Measurements from ENCODE around the gene CHD2.

DNA sequence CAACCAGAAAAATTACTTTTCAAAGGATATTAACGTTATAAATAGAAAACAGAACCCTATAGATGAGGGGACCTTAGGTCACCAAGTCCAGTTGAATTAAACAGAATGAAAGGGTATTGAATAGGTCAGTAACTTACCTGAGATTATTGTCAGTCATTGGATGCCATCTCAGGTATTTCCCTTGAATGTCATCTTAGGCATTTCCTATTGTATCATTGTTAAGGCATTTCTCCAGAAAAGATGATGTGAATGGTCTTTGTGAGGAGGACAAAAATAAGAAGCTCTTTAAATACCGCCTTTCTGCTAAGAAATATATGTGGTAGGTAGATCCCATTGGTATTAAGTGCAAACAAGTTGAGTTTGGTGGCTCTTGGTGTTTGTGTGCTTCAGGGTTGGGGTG is 55.6 kb downstream of the CHD2 start:
- TF ChIP-seq EZH2 (IDR thresholded peaks at IDR 0.05; ENCODE audit: borderline replicate concordance, low read length) = no peak
- no peak for TF ChIP-seq CTCF (conservative IDR thresholded peaks at IDR 0.05 in 1 of 2, IDR thresholded peaks at IDR 0.05 in 1 of 2; ENCODE audit: extremely low read depth in 1 of 2, insufficient read depth in 1 of 2, low read depth in 1 of 2, low read length in 2 of 2)
